ENCODE data around the gene RHOA.

DNA sequence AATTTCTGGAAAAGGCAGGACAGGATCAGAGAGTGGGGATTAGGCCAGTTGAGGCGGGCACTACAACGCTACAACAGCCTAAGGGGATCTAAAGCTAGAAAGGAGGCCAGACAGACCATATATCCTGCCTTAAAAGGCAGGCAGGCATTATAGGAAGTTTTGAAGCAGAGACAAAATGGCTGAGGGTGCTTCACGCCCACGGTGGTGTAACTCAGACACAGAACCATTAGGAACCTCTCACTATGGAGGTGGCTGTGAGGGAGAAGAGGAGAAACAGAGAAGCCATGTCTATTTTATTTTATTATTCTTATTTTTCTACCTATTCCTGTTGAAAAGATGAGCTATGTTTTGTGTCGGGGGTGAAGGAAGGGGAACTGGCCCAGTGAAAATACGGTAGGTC is 69.8 kb downstream of the RHOA start:
- TF ChIP-seq, protein P1, sequence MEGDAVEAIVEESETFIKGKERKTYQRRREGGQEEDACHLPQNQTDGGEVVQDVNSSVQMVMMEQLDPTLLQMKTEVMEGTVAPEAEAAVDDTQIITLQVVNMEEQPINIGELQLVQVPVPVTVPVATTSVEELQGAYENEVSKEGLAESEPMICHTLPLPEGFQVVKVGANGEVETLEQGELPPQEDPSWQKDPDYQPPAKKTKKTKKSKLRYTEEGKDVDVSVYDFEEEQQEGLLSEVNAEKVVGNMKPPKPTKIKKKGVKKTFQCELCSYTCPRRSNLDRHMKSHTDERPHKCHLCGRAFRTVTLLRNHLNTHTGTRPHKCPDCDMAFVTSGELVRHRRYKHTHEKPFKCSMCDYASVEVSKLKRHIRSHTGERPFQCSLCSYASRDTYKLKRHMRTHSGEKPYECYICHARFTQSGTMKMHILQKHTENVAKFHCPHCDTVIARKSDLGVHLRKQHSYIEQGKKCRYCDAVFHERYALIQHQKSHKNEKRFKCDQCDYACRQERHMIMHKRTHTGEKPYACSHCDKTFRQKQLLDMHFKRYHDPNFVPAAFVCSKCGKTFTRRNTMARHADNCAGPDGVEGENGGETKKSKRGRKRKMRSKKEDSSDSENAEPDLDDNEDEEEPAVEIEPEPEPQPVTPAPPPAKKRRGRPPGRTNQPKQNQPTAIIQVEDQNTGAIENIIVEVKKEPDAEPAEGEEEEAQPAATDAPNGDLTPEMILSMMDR (IDR thresholded peaks at IDR 0.05 in 8 of 11, conservative IDR thresholded peaks at IDR 0.05 in 3 of 11): no peak
- TF ChIP-seq POLR2A (IDR thresholded peaks at IDR 0.05): no peak

Measured in spleen (tissue), 7 donors.